Caco-2 (cell line): Measurements from ENCODE around the gene SPEG. TPM values are rescaled to one million over a fixed set of nuclear protein-coding genes. Genes with fewer than 3 reads are reported as not detected.
A peak's percentile ranks its signal among the peaks of the same experiment; 100 is the strongest.

Experiments
- BruUV-seq: library from RNA; stranded (reverse); fragments of 400-500 nt; replicated peaks from 2 replicates; lab custom pipeline; 2021; lab: Mats Ljungman, UMichigan
- CTCF ChIA-PET: fragments of 300-600 bp; sonication (Branson Sonifier 250); formaldehyde crosslinking; loops from one replicate; lab custom pipeline; 2022; ENCODE audit warnings: antibody characterized with exemption; lab: Charles Lee
- POLR2A ChIA-PET: fragments of 300-600 bp; sonication (Branson Sonifier 250); formaldehyde crosslinking; loops from one replicate; lab custom pipeline; 2022; ENCODE audit warnings: antibody characterized with exemption; lab: Charles Lee
- DNase-seq, 2 experiments: peaks; one replicate each; pipeline versions ENCODE4 v3.0.0 to v3.0.0-alpha.2; 2020 to 2022
- H3K27me3 ChIP-seq: replicated peaks from 2 replicates; pipeline ENCODE4 v1.6.0; 2011; ENCODE audit warnings: low read length; ENCODE audit not compliant: control insufficient read depth, insufficient read depth
- H3K36me3 ChIP-seq: 2 replicates; pipeline ENCODE4 v1.5.1; 2011; ENCODE audit warnings: low read length; ENCODE audit not compliant: control insufficient read depth, insufficient read depth
- H3K4me1 ChIP-seq: fragments of 250-450 bp; sonication (Bioruptor Pico); 2 replicates; pipeline ENCODE4 v1.5.1; 2020; ENCODE audit warnings: mild to moderate bottlenecking
- H3K4me3 ChIP-seq: 2 replicates; pipeline ENCODE4 v1.5.1; 2011; ENCODE audit warnings: low read depth, mild to moderate bottlenecking, control low read depth, low read length
- H3K9me3 ChIP-seq: fragments of 250-450 bp; sonication (Bioruptor Pico); 2 replicates; pipeline ENCODE4 v1.5.1; 2020; ENCODE audit warnings: mild to moderate bottlenecking, moderate library complexity
- H3K27ac Mint-ChIP-seq: one replicate; pipeline ENCODE4 v1.8.0; 2022; ENCODE audit warnings: mixed read lengths; ENCODE audit not compliant: unreplicated experiment
- H3K27me3 Mint-ChIP-seq: one replicate; pipeline ENCODE4 v1.8.0; 2022; ENCODE audit warnings: mixed read lengths; ENCODE audit not compliant: insufficient read depth, unreplicated experiment
- H3K36me3 Mint-ChIP-seq: one replicate; pipeline ENCODE4 v1.8.0; 2022; ENCODE audit warnings: mild to moderate bottlenecking, mixed read lengths; ENCODE audit not compliant: insufficient read depth, unreplicated experiment
- H3K4me1 Mint-ChIP-seq: one replicate; pipeline ENCODE4 v1.8.0; 2022; ENCODE audit warnings: low read depth, mixed read lengths; ENCODE audit not compliant: unreplicated experiment
- H3K4me3 Mint-ChIP-seq: one replicate; pipeline ENCODE4 v1.8.0; 2022; ENCODE audit warnings: mild to moderate bottlenecking, moderate library complexity, mixed read lengths; ENCODE audit not compliant: unreplicated experiment
- H3K9me3 Mint-ChIP-seq: one replicate; pipeline ENCODE4 v1.8.0; 2022; ENCODE audit warnings: mixed read lengths; ENCODE audit not compliant: unreplicated experiment
- CTCF ChIP-seq, 2 experiments: fragments of 200-600 bp in 1 of 2; IDR thresholded peaks; 1 replicate in 1 of 2; 2 replicates in 1 of 2; pipeline versions ENCODE4 v1.5.1 to v1.8.0; 2011 to 2022; ENCODE audit warnings: antibody characterized with exemption in 1 of 2, control low read depth in 1 of 2, inconsistent platforms in 1 of 2, low read depth in 1 of 2, low read length in 1 of 2, mild to moderate bottlenecking in 1 of 2, moderate library complexity in 1 of 2; ENCODE audit not compliant: insufficient read depth in 1 of 2, severe bottlenecking in 1 of 2, unreplicated experiment in 1 of 2
- intact Hi-C: fragments of 100-400 bp; cut with micrococcal nuclease; formaldehyde crosslinking; loops from one replicate; pipeline ENCODE4 v1.10.0; 2022; ENCODE audit not compliant: unreplicated experiment
- total RNA-seq: library from RNA; stranded (reverse); gene quantifications from 2 replicates; pipeline ENCODE4 v1.2.3, GENCODE V29; 2022

The SPEG gene
- total RNA-seq, 1 experiment from 2014 or later: 18.6 TPM

- Mint-ChIP-seq H3K36me3 (no peaks in the 10 kb centered on the region), H3K4me3 (no peak overlapping the region), H3K27me3 (no peaks in the 10 kb centered on the region), H3K27ac (no peak overlapping the region), H3K4me1 (peaks cover 7% of the 10 kb centered on the region), H3K9me3 (no peaks in the 10 kb centered on the region)
- H3K4me1 ChIP-seq: peaks cover 4% of the 10 kb centered on the region
- H3K4me3 ChIP-seq: no peak overlapping the region
- TSS peak; percentile 15 for BruUV-seq
- no peaks in the 10 kb centered on the region; the same call in 1 of the 2 replicates for H3K36me3 ChIP-seq
- H3K9me3 ChIP-seq: no peaks in the 10 kb centered on the region
- intact Hi-C loops: no loop called here
- ChIA-PET POLR2A (no interaction called here), CTCF (interaction anchor here (2.8 kb wide), 1 partner anchor 24 kb away, joined by 14 read pairs; no protein-coding TSS in a partner anchor)
- TF ChIP-seq CTCF (IDR thresholded peaks at IDR 0.05; ENCODE audit: insufficient read depth in 1 of 2, low read depth in 1 of 2, low read length in 1 of 2, severe bottlenecking in 1 of 2, unreplicated experiment in 1 of 2): no peak
- no peak for DNase-seq
- no peaks in the 10 kb centered on the region for H3K27me3 ChIP-seq
Measured at GRCh38 chr2:219506153-219506801, 71.6 kb downstream of the SPEG start.

GRCh38 chr2:219506802-219507526, 72.3 kb downstream of the SPEG start:
- intact Hi-C loops: no loop called here
- Histone ChIP-seq H3K4me3 (no peak overlapping the region), H3K27me3 (0 out of 2 replicates have a peak, but pooled peaks cover under 1% of the 10 kb centered on the region), H3K36me3 (no peaks in the 10 kb centered on the region; the same call in 1 of the 2 replicates), H3K4me1 (peaks cover 4% of the 10 kb centered on the region), H3K9me3 (no peaks in the 10 kb centered on the region)
- Mint-ChIP-seq H3K27ac (no peak overlapping the region), H3K4me3 (no peak overlapping the region), H3K4me1 (peaks cover 7% of the 10 kb centered on the region), H3K27me3 (peaks cover 2% of the 10 kb centered on the region), H3K9me3 (no peaks in the 10 kb centered on the region), H3K36me3 (no peaks in the 10 kb centered on the region)
- ChIA-PET POLR2A (interaction anchor here (1.0 kb wide), 1 partner anchor 9 kb away, joined by 6 read pairs; the partner anchor contains the start of gene GMPPA), CTCF (interaction anchor here (1.6 to 2.8 kb wide), 2 partner anchors 11 to 23 kb away, joined by 10 to 14 read pairs; a partner anchor contains a TSS)
- BruUV-seq: no TSS peak
- no peak for TF ChIP-seq CTCF (IDR thresholded peaks at IDR 0.05; ENCODE audit: insufficient read depth in 1 of 2, low read depth in 1 of 2, low read length in 1 of 2, severe bottlenecking in 1 of 2, unreplicated experiment in 1 of 2)
- DNase-seq: no peak
